HCT116 (cell line): ENCODE results near the gene AP3D1. TPM values are rescaled to one million over a fixed set of nuclear protein-coding genes. Genes with fewer than 3 reads are reported as not detected.

ENCODE experiments used
- ATAC-seq: fragments of 200-7000 bp; cut with Tn5 transposase; 2 replicates; pipeline ENCODE4 v1.9.1; 2020; ENCODE audit warnings: mild to moderate bottlenecking, moderate library complexity
- BruUV-seq: library from RNA; stranded (reverse); fragments of 400-500 nt; replicated peaks from 2 replicates; lab custom pipeline; 2021; lab: Mats Ljungman, UMichigan
- CTCF ChIA-PET: fragments of 300-600 bp; sonication (Branson Sonifier 250); formaldehyde crosslinking; loops from one replicate; lab custom pipeline; 2021; ENCODE audit warnings: antibody characterized with exemption; lab: Charles Lee
- POLR2A ChIA-PET: fragments of 300-600, 350-600 bp; sonication (Branson Sonifier 250); formaldehyde crosslinking; loops from one replicate; lab custom pipeline; 2021; ENCODE audit warnings: antibody characterized with exemption; lab: Charles Lee
- RAD21 ChIA-PET, 2 experiments: fragments of 300-600 bp; sonication (Branson Sonifier 250); formaldehyde crosslinking; loops; one replicate each; lab custom pipeline; 2023; ENCODE audit warnings: low total read pairs in 2 of 2; ENCODE audit not compliant: uncharacterized antibody in 2 of 2, unreplicated experiment in 2 of 2, low non-redundant PET in 1 of 2; lab: Charles Lee
- DNase-seq: peaks from one replicate; pipeline ENCODE4 v3.0.0-alpha.2; 2010; ENCODE audit warnings: low read depth, low spot score
- H2AFZ ChIP-seq: fragments of 200-600 bp; shearing (Covaris generic), sonication (generic); 2 replicates; pipeline ENCODE4 v1.6.1; 2017; ENCODE audit warnings: low read depth, mixed run types, mixed read lengths, antibody characterized with exemption, low read length; ENCODE audit not compliant: poor library complexity, severe bottlenecking
- H3K27ac ChIP-seq: 2 replicates; pipeline ENCODE4 v1.5.1; 2012; ENCODE audit warnings: low read depth, low read length
- H3K27me3 ChIP-seq: fragments of 200-600 bp; sonication (generic); 2 replicates; pipeline ENCODE4 v1.6.1; 2016; ENCODE audit warnings: mixed run types, low read length, mixed read lengths; ENCODE audit not compliant: insufficient read depth
- H3K36me3 ChIP-seq, 2 experiments: fragments of 200-500 bp in 1 of 2; fragments of 200-600 bp in 1 of 2; sonication (Bioruptor generic) in 1 of 2; sonication (generic) in 1 of 2; 2 replicates each; pipeline versions ENCODE4 v1.5.1 to v1.6.1; 2014 to 2016; ENCODE audit warnings: low read length in 2 of 2, inconsistent platforms in 1 of 2, mixed read lengths in 1 of 2, mixed run types in 1 of 2; ENCODE audit not compliant: insufficient read depth in 2 of 2, control insufficient read depth in 1 of 2
- H3K4me1 ChIP-seq, 2 experiments: fragments of 200-600 bp in 1 of 2; sonication (generic) in 1 of 2; 2 replicates each; pipeline versions ENCODE4 v1.5.1 to v1.6.1; 2012 to 2017; ENCODE audit warnings: low read length in 2 of 2, inconsistent platforms in 1 of 2, mild to moderate bottlenecking in 1 of 2, mixed read lengths in 1 of 2, mixed run types in 1 of 2, moderate library complexity in 1 of 2; ENCODE audit not compliant: insufficient read depth in 2 of 2, control insufficient read depth in 1 of 2
- H3K4me2 ChIP-seq: fragments of 200-600 bp; sonication (generic); 2 replicates; pipeline ENCODE4 v1.6.1; 2017; ENCODE audit warnings: mixed run types, low read length, mixed read lengths
- H3K4me3 ChIP-seq, 2 experiments: fragments of 200-600 bp in 1 of 2; sonication (generic) in 1 of 2; replicated peaks in 1 of 2; 2 replicates each; pipeline ENCODE4 v1.5.1; 2011 to 2016; ENCODE audit warnings: low read length in 2 of 2, control low read depth in 1 of 2, low read depth in 1 of 2, mild to moderate bottlenecking in 1 of 2, mixed read lengths in 1 of 2, mixed run types in 1 of 2
- H3K79me2 ChIP-seq: fragments of 200-600 bp; sonication (generic); 2 replicates; pipeline ENCODE4 v1.6.1; 2017; ENCODE audit warnings: mild to moderate bottlenecking, mixed run types, low read length, moderate library complexity, mixed read lengths; ENCODE audit not compliant: insufficient read depth
- H3K9ac ChIP-seq: fragments of 200-600 bp; sonication (generic); 2 replicates; pipeline ENCODE4 v1.6.1; 2016; ENCODE audit warnings: low read length, mixed read lengths
- H3K9me2 ChIP-seq: fragments of 200-600 bp; sonication (generic), shearing (Covaris generic); 2 replicates; pipeline ENCODE4 v1.6.1; 2017; ENCODE audit warnings: mixed run types, mild to moderate bottlenecking, moderate library complexity; ENCODE audit not compliant: insufficient read depth
- H3K9me3 ChIP-seq, 2 experiments: fragments of 200-500 bp in 1 of 2; fragments of 200-600 bp in 1 of 2; sonication (Bioruptor generic) in 1 of 2; sonication (generic) in 1 of 2; 2 replicates each; pipeline ENCODE4 v1.6.1; 2014 to 2017; ENCODE audit warnings: low read length in 2 of 2, mixed read lengths in 2 of 2, inconsistent platforms in 1 of 2, low read depth in 1 of 2, mild to moderate bottlenecking in 1 of 2, mixed run types in 1 of 2, moderate library complexity in 1 of 2; ENCODE audit not compliant: control insufficient read depth in 1 of 2, insufficient read depth in 1 of 2
- H4K20me1 ChIP-seq: fragments of 200-600 bp; sonication (generic), shearing (Covaris generic); 2 replicates; pipeline ENCODE4 v1.6.1; 2017; ENCODE audit warnings: mixed run types, mild to moderate bottlenecking, moderate library complexity; ENCODE audit not compliant: insufficient read depth
- EGR1 ChIP-seq: IDR thresholded peaks from 2 replicates; pipeline ENCODE4 v1.6.1; 2012; ENCODE audit warnings: low read depth
- EZH2phosphoT487 ChIP-seq: fragments of 200-600 bp; IDR thresholded peaks from 2 replicates; pipeline ENCODE4 v1.6.1; 2018; ENCODE audit warnings: antibody characterized with exemption, borderline replicate concordance
- JUND ChIP-seq: IDR thresholded peaks from 2 replicates; pipeline ENCODE4 v1.6.1; 2012
- POLR2A ChIP-seq: IDR thresholded peaks from 2 replicates; pipeline ENCODE4 v1.7.0; 2011; ENCODE audit warnings: borderline replicate concordance; ENCODE audit not compliant: insufficient read depth, insufficient read length; ENCODE audit errors: extremely low read depth
- SP1 ChIP-seq: IDR thresholded peaks from 2 replicates; pipeline ENCODE4 v1.6.1; 2012; ENCODE audit warnings: low read depth
- SRF ChIP-seq: IDR thresholded peaks from 2 replicates; pipeline ENCODE4 v1.6.1; 2012; ENCODE audit warnings: low read depth
- TCF7L2 ChIP-seq: IDR thresholded peaks from 2 replicates; pipeline ENCODE4 v1.7.0; 2011; ENCODE audit warnings: borderline replicate concordance, inconsistent platforms; ENCODE audit not compliant: insufficient read depth, insufficient read length; ENCODE audit errors: extremely low read depth
- YY1 ChIP-seq: IDR thresholded peaks from 2 replicates; pipeline ENCODE4 v1.6.1; 2011; ENCODE audit warnings: low read length, low read depth, moderate library complexity, mild to moderate bottlenecking; ENCODE audit not compliant: insufficient replicate concordance; ENCODE audit errors: extremely low read depth
- intact Hi-C: fragments of 100-400 bp; cut with micrococcal nuclease; formaldehyde crosslinking; loops from 2 replicates; pipeline ENCODE4 v1.10.0; 2022
- total RNA-seq: library from RNA; stranded (reverse); gene quantifications from one replicate; pipeline ENCODE4 v1.2.1, GENCODE V29; 2021; ENCODE audit not compliant: unreplicated experiment

AP3D1 gene
- total RNA-seq, 1 experiment from 2014 or later: 137 TPM

DNA sequence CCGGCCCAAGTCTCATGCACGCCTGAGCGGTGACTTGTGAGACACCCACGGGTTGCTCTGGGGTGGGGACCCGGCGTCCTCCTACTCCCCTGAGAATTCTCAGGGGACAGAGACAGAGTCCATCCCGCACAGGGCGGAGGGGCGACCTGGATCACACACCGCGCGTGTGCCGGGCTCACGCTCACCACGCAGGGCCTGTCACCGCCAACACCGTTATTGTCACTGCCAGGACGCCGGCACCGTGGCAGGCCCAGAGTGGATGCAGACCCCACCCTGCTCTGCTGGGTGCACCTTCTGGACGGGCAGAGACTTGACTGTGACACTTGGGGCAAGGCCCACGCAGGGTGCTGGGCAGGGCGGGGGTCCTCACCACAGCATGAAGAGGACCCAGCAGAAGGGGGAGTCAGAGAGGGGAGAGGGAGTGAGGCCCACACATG, 71.5 kb downstream of the AP3D1 start:
- H3K9me3 ChIP-seq: no peaks in the 10 kb centered on the region
- H3K79me2 ChIP-seq: no peaks in the 10 kb centered on the region
- BruUV-seq: no TSS peak
- no peak overlapping the region for H2AFZ ChIP-seq
- intact Hi-C loops: no loop called here
- no peak overlapping the region for H3K4me3 ChIP-seq
- DNase-seq (no peak), ATAC-seq (no peak)
- TF ChIP-seq JUND: no peak
- no peak for TF ChIP-seq EGR1
- TF ChIP-seq TCF7L2: no peak
- no peak for TF ChIP-seq SRF
- ChIA-PET RAD21 (no interaction called here), CTCF (no interaction called here), POLR2A (no interaction called here)
- peaks cover 3 to 13% of the 10 kb centered on the region in 2 experiments; a peak in 2 of 4 replicates for H3K4me1 ChIP-seq
- H3K9ac ChIP-seq: no peak overlapping the region
- H4K20me1 ChIP-seq: no peaks in the 10 kb centered on the region
- no peaks in the 10 kb centered on the region for H3K27me3 ChIP-seq
- H3K9me2 ChIP-seq: no peaks in the 10 kb centered on the region
- H3K4me2 ChIP-seq: no peak overlapping the region
- peaks cover 3 to 4% of the 10 kb centered on the region in 2 experiments; a peak in 2 of 4 replicates for H3K36me3 ChIP-seq
- H3K27ac ChIP-seq: no peak overlapping the region

DNA sequence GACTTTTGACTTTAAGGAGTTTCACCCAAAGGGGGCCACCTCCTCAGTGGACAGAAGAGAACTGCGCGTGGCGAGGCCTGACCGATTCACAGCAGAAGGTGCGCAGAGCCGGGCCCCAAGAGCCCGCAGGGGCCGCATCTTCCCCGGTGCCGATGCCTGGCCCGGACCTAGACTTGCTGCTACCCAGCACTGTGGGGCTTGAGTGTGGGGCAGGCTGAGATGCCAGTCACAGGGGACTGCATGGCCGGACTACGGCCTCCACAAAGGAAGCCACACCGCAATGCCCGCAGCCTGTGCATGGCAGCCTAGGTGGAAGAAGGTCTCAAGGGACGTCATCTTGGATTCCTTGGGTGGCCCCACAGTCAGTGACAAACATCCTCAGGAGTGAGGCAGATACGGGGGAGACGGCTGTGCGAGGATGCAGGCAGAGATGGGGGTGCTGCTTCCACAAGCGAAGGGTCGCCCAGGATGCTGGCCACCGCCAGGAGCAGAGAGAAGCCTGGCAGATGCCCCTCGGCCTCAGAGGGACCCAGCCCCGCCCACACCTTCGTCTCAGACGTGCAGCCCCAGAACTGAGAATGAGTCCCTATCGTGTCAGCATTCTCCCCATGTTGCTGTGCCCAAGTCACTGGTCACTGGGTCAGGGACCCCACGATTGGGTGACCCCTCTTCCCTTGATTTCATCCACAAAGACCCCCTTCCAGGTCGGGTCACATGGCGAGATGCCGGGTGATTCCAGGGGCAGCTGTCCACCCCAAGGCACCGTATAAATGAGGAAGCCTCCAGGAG, 72.1 kb downstream of the AP3D1 start:
- no peaks in the 10 kb centered on the region for H3K79me2 ChIP-seq
- RAD21 ChIA-PET: no interaction called here
- H3K9ac ChIP-seq: no peak overlapping the region

More for the DNA sequence above, 72.1 kb downstream of the AP3D1 start:
- intact Hi-C loops: no loop called here
- TF ChIP-seq EGR1: no peak
- TF ChIP-seq EZH2phosphoT487: no peak
- TF ChIP-seq POLR2A: no peak
- TF ChIP-seq SP1: no peak
- TF ChIP-seq YY1: no peak
- ATAC-seq (no peak), DNase-seq (no peak)
- CTCF ChIA-PET: no interaction called here
- Histone ChIP-seq H3K4me2 (no peak overlapping the region), H3K27me3 (no peaks in the 10 kb centered on the region), H2AFZ (no peak overlapping the region), H3K9me3 (no peaks in the 10 kb centered on the region), H3K4me3 (no peak overlapping the region), H3K4me1 (peaks cover 3 to 13% of the 10 kb centered on the region in 2 experiments; a peak in 2 of 4 replicates), H3K27ac (no peak overlapping the region), H3K36me3 (peaks cover 3 to 4% of the 10 kb centered on the region in 2 experiments; a peak in 2 of 4 replicates), H3K9me2 (no peaks in the 10 kb centered on the region), H4K20me1 (no peaks in the 10 kb centered on the region)
- POLR2A ChIA-PET: no interaction called here
- BruUV-seq: no TSS peak
